SK-N-SH (cell line): ENCODE measurements around the gene DCX.

Experiments
- EP300 ChIP-seq, 2 experiments: IDR thresholded peaks; 2 replicates each; pipeline versions ENCODE4 v1.4.0 to v1.6.1; 2012; ENCODE audit warnings: borderline replicate concordance in 1 of 2, low read depth in 1 of 2, low read length in 1 of 2
- MXI1 ChIP-seq: IDR thresholded peaks from 2 replicates; pipeline ENCODE4 v1.6.1; 2012; ENCODE audit warnings: mild to moderate bottlenecking, low read depth, low read length, improper control_type of control experiment
- NFIC ChIP-seq: IDR thresholded peaks from 2 replicates; pipeline ENCODE4 v1.4.0; 2012; ENCODE audit warnings: borderline replicate concordance
- TEAD4 ChIP-seq: IDR thresholded peaks from 2 replicates; pipeline ENCODE4 v1.4.0; 2012; ENCODE audit warnings: mild to moderate bottlenecking, borderline replicate concordance; ENCODE audit not compliant: insufficient read depth
- TF ChIP-seq, protein P1 (sequence below): fragments of 200-600 bp; sonication (generic); IDR thresholded peaks from 2 replicates; pipeline ENCODE4 v1.6.1; 2017; ENCODE audit warnings: antibody characterized with exemption, mild to moderate bottlenecking, moderate library complexity
- TF ChIP-seq, protein P2 (sequence below): IDR thresholded peaks from 2 replicates; pipeline ENCODE4 v1.4.0; 2012; ENCODE audit warnings: low read depth, borderline replicate concordance
- TF ChIP-seq, protein P3 (sequence below): IDR thresholded peaks from 2 replicates; pipeline ENCODE4; 2012

DNA sequence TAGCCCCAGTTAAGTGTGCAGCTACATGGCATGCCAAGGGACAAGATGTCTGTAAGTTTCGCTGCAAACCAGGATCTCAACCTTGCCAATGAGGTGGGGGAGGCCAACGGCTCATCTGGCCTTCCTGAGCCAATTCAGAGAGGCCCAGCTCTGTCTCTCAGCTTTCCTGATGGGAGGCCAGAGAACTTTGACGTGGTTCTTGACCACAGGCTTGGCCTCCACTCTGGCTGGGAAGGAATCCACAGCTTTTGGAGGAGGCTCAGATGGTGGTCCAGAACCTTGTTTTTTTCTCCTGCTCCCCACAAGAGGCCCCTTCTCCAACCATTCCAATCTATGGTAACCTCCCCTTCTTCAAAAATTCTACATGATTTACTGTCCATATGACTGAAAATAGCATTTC, 151.5 kb downstream of the DCX start:
- TF ChIP-seq MXI1: no peak
- TF ChIP-seq, protein P1, sequence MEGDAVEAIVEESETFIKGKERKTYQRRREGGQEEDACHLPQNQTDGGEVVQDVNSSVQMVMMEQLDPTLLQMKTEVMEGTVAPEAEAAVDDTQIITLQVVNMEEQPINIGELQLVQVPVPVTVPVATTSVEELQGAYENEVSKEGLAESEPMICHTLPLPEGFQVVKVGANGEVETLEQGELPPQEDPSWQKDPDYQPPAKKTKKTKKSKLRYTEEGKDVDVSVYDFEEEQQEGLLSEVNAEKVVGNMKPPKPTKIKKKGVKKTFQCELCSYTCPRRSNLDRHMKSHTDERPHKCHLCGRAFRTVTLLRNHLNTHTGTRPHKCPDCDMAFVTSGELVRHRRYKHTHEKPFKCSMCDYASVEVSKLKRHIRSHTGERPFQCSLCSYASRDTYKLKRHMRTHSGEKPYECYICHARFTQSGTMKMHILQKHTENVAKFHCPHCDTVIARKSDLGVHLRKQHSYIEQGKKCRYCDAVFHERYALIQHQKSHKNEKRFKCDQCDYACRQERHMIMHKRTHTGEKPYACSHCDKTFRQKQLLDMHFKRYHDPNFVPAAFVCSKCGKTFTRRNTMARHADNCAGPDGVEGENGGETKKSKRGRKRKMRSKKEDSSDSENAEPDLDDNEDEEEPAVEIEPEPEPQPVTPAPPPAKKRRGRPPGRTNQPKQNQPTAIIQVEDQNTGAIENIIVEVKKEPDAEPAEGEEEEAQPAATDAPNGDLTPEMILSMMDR: no peak
- TF ChIP-seq NFIC: no peak
- TF ChIP-seq TEAD4: no peak
- TF ChIP-seq, protein P2, sequence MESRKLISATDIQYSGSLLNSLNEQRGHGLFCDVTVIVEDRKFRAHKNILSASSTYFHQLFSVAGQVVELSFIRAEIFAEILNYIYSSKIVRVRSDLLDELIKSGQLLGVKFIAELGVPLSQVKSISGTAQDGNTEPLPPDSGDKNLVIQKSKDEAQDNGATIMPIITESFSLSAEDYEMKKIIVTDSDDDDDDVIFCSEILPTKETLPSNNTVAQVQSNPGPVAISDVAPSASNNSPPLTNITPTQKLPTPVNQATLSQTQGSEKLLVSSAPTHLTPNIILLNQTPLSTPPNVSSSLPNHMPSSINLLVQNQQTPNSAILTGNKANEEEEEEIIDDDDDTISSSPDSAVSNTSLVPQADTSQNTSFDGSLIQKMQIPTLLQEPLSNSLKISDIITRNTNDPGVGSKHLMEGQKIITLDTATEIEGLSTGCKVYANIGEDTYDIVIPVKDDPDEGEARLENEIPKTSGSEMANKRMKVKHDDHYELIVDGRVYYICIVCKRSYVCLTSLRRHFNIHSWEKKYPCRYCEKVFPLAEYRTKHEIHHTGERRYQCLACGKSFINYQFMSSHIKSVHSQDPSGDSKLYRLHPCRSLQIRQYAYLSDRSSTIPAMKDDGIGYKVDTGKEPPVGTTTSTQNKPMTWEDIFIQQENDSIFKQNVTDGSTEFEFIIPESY: no peak
- TF ChIP-seq EP300 (IDR thresholded peaks at IDR 0.05; ENCODE audit: borderline replicate concordance in 1 of 2, low read depth in 1 of 2, low read length in 1 of 2): no peak
- TF ChIP-seq, protein P3, sequence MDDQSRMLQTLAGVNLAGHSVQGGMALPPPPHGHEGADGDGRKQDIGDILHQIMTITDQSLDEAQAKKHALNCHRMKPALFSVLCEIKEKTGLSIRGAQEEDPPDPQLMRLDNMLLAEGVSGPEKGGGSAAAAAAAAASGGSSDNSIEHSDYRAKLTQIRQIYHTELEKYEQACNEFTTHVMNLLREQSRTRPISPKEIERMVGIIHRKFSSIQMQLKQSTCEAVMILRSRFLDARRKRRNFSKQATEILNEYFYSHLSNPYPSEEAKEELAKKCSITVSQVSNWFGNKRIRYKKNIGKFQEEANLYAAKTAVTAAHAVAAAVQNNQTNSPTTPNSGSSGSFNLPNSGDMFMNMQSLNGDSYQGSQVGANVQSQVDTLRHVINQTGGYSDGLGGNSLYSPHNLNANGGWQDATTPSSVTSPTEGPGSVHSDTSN: no peak
